A673 (cell line): Measurements from ENCODE around the gene ADRA2C. TPM values are rescaled to one million over a fixed set of nuclear protein-coding genes. Genes with fewer than 3 reads are reported as not detected.

Experiments
- BruUV-seq: library from RNA; stranded (reverse); fragments of 400-500 nt; replicated peaks from 2 replicates; lab custom pipeline; 2021; lab: Mats Ljungman, UMichigan
- CTCF ChIA-PET: fragments of 300-600 bp; sonication (Branson Sonifier 250); formaldehyde crosslinking; loops from one replicate; lab custom pipeline; 2022; ENCODE audit warnings: antibody characterized with exemption; lab: Charles Lee
- POLR2A ChIA-PET: fragments of 300-600 bp; sonication (Branson Sonifier 250); formaldehyde crosslinking; loops from one replicate; lab custom pipeline; 2022; ENCODE audit warnings: antibody characterized with exemption; ENCODE audit not compliant: low non-redundant PET; lab: Charles Lee
- DNase-seq: peaks from one replicate; pipeline ENCODE4 v3.0.0-alpha.2; 2015; ENCODE audit warnings: low spot score
- H3K27ac ChIP-seq: fragments of 200-600 bp; sonication (generic); 2 replicates; pipeline ENCODE4 v1.5.1; 2016; ENCODE audit warnings: mixed run types, low read depth, mild to moderate bottlenecking, mixed read lengths, antibody characterized with exemption, low read length; ENCODE audit not compliant: poor library complexity, severe bottlenecking
- H3K27me3 ChIP-seq: fragments of 200-600 bp; sonication (generic); replicated peaks from 2 replicates; pipeline ENCODE4 v1.6.1; 2017; ENCODE audit warnings: mixed run types, low read depth, mild to moderate bottlenecking, mixed read lengths, antibody characterized with exemption, low read length; ENCODE audit not compliant: insufficient read depth, poor library complexity
- H3K36me3 ChIP-seq: fragments of 200-600 bp; sonication (generic); 2 replicates; pipeline ENCODE4 v1.6.1; 2016; ENCODE audit warnings: mixed run types, mild to moderate bottlenecking, mixed read lengths, antibody characterized with exemption, low read length; ENCODE audit not compliant: insufficient read depth, poor library complexity, severe bottlenecking
- H3K4me1 ChIP-seq: fragments of 200-600 bp; sonication (generic); 2 replicates; pipeline ENCODE4 v1.6.1; 2017; ENCODE audit warnings: mixed run types, mild to moderate bottlenecking, mixed read lengths, antibody characterized with exemption, low read length; ENCODE audit not compliant: insufficient read depth, poor library complexity, severe bottlenecking
- H3K4me3 ChIP-seq: fragments of 200-600 bp; sonication (generic); 2 replicates; pipeline ENCODE4 v1.5.1; 2016; ENCODE audit warnings: low read depth, mixed run types, mild to moderate bottlenecking, mixed read lengths, low read length; ENCODE audit not compliant: poor library complexity, severe bottlenecking
- H3K9me3 ChIP-seq: fragments of 200-600 bp; sonication (generic); 2 replicates; pipeline ENCODE4 v1.6.1; 2016; ENCODE audit warnings: mixed run types, low read depth, mild to moderate bottlenecking, mixed read lengths, antibody characterized with exemption, low read length; ENCODE audit not compliant: poor library complexity, severe bottlenecking
- CTCF ChIP-seq: fragments of 300-800, 200-600 bp; sonication (generic); conservative IDR thresholded peaks from 2 replicates; pipeline ENCODE4 v1.5.1; 2017; ENCODE audit warnings: low read depth, mild to moderate bottlenecking, antibody characterized with exemption, low read length, moderate library complexity, mixed read lengths
- EZH2 ChIP-seq: fragments of 200-600 bp; sonication (generic); IDR thresholded peaks from 2 replicates; pipeline ENCODE4 v1.6.1; 2017; ENCODE audit warnings: borderline replicate concordance, low read depth, mild to moderate bottlenecking, mixed read lengths, antibody characterized with exemption, low read length; ENCODE audit not compliant: poor library complexity, severe bottlenecking
- intact Hi-C: fragments of 100-400 bp; cut with micrococcal nuclease; formaldehyde crosslinking; loops from one replicate; pipeline ENCODE4 v1.10.0; 2022; ENCODE audit not compliant: unreplicated experiment
- total RNA-seq: library from RNA; stranded (reverse); gene quantifications from 2 replicates; pipeline ENCODE4 v1.2.3, GENCODE V29; 2021

The ADRA2C gene
- total RNA-seq, 1 experiment from 2014 or later = 14.8 TPM

GRCh38 chr4:3786196-3786869 is 20.1 kb downstream of the ADRA2C start:
- TF ChIP-seq EZH2 = no peak
- no peak for TF ChIP-seq CTCF
- H3K27me3 ChIP-seq = no peaks in the 10 kb centered on the region
- H3K36me3 ChIP-seq = no peaks in the 10 kb centered on the region
- H3K27ac ChIP-seq = no peak overlapping the region
- intact Hi-C loops = no loop called here
- H3K9me3 ChIP-seq = no peaks in the 10 kb centered on the region
- ChIA-PET POLR2A (interaction anchor here (0.8 kb wide), 1 partner anchor 1961 kb away, joined by 4 read pairs; no protein-coding TSS in a partner anchor), CTCF (no interaction called here)
- no peak overlapping the region for H3K4me3 ChIP-seq
- no peaks in the 10 kb centered on the region for H3K4me1 ChIP-seq
- DNase-seq = no peak
- BruUV-seq = no TSS peak

- POLR2A ChIA-PET = interaction anchor here (0.5 kb wide), 1 partner anchor 20 kb away, joined by 4 read pairs; no protein-coding TSS in a partner anchor
These were observed 21.5 kb downstream of the ADRA2C start for GRCh38 chr4:3787489-3788365.

GRCh38 chr4:3788366-3788660 is 22.1 kb downstream of the ADRA2C start:
- no peak for DNase-seq
- CTCF ChIA-PET = no interaction called here
- H3K4me3 ChIP-seq = no peak overlapping the region
- no peaks in the 10 kb centered on the region for H3K4me1 ChIP-seq
- no peak overlapping the region for H3K27ac ChIP-seq
- BruUV-seq = no TSS peak
- no peaks in the 10 kb centered on the region for H3K36me3 ChIP-seq
- no peaks in the 10 kb centered on the region for H3K9me3 ChIP-seq
- intact Hi-C loops = no loop called here
- TF ChIP-seq EZH2 = no peak
- no peak for TF ChIP-seq CTCF
- POLR2A ChIA-PET = no interaction called here
- no peaks in the 10 kb centered on the region for H3K27me3 ChIP-seq

More at GRCh38 chr4:3787489-3788365, 21.5 kb downstream of the ADRA2C start:
- intact Hi-C loops = no loop called here
- no TSS peak for BruUV-seq
- CTCF ChIA-PET = no interaction called here
- H3K27ac ChIP-seq = no peak overlapping the region
- no peak overlapping the region for H3K4me3 ChIP-seq
- H3K36me3 ChIP-seq = no peaks in the 10 kb centered on the region
- H3K9me3 ChIP-seq = no peaks in the 10 kb centered on the region
- no peaks in the 10 kb centered on the region for H3K27me3 ChIP-seq
- TF ChIP-seq CTCF = no peak
- no peak for TF ChIP-seq EZH2
- H3K4me1 ChIP-seq = no peaks in the 10 kb centered on the region
- DNase-seq = no peak
